ENCODE data around the gene EPHB3. TPM values are rescaled to one million over a fixed set of nuclear protein-coding genes. Genes with fewer than 3 reads are reported as not detected.

Gene EPHB3
- total and polyA plus RNA-seq, 11 donors, result 1.00 to 4.6 (median 1.8) TPM

- Histone ChIP-seq H3K27ac (no peak overlapping the region), H3K36me3 (no peaks in the 10 kb centered on the region), H3K4me1 (peaks cover 0 to 11% (median 0%) of the 10 kb centered on the region in 12 donors), H3K27me3 (peaks cover 0 to 16% (median 0%) of the 10 kb centered on the region in 9 donors), H3K9me3 (no peaks in the 10 kb centered on the region), H3K4me3 (no peak overlapping the region)
- intact Hi-C loops (cut with DNase I), result no loop called here
- ATAC-seq (no peak), DNase-seq (no peak)
- WGBS, 4 donors, result 69 to 79% (median 74%) methylated on average over 8 of the region's 8 CpGs
- TF ChIP-seq POLR2A (IDR thresholded peaks at IDR 0.05), result no peak
- no peak for TF ChIP-seq CTCF (IDR thresholded peaks at IDR 0.05)
These were observed 28.4 kb upstream of the EPHB3 start for GRCh38 chr3:184532940-184533732.

- Histone ChIP-seq H3K4me3 (no peak overlapping the region), H3K27me3 (peaks cover 0 to 41% (median 6%) of the 10 kb centered on the region in 9 donors), H3K36me3 (no peaks in the 10 kb centered on the region), H3K27ac (no peak overlapping the region), H3K4me1 (no peaks in the 10 kb centered on the region), H3K9me3 (no peaks in the 10 kb centered on the region)
- TF ChIP-seq POLR2A (IDR thresholded peaks at IDR 0.05) (no peak), CTCF (IDR thresholded peaks at IDR 0.05) (no peak)
- WGBS, 4 donors, result 51 to 56% (median 53%) methylated on average over 8 of the region's 8 CpGs
- no peak for ATAC-seq
- peak in 1 of 5 donors; percentile 2 for DNase-seq
- intact Hi-C loops (cut with DNase I), result no loop called here
These were observed 23.5 kb upstream of the EPHB3 start for GRCh38 chr3:184537885-184538665.

- no peak overlapping the region for H3K4me3 ChIP-seq
- WGBS, 4 donors, result 76 to 85% (median 80%) methylated on average over 8 to 14 of the region's 14 CpGs
These were observed 22.7 kb upstream of the EPHB3 start for GRCh38 chr3:184538666-184539431.

More at GRCh38 chr3:184538666-184539431, 22.7 kb upstream of the EPHB3 start:
- peaks cover 0 to 41% (median 9%) of the 10 kb centered on the region in 9 donors for H3K27me3 ChIP-seq
- no peaks in the 10 kb centered on the region for H3K36me3 ChIP-seq
- DNase-seq, result peak in 1 of 5 donors; percentile 2
- no peaks in the 10 kb centered on the region for H3K9me3 ChIP-seq
- peaks cover 0 to 3% (median 1%) of the 10 kb centered on the region in 12 donors for H3K4me1 ChIP-seq
- ATAC-seq, result peak in 1 of 4 donors; percentile 24
- intact Hi-C loops (cut with DNase I), result no loop called here
- TF ChIP-seq POLR2A (IDR thresholded peaks at IDR 0.05) (no peak), CTCF (IDR thresholded peaks at IDR 0.05) (no peak)
- H3K27ac ChIP-seq, result no peak overlapping the region

Data from heart left ventricle (tissue), 16 donors.